ENCODE data around the gene AOPEP.
"Not testable (repeated sequence)": the region's sequence is repeated elsewhere in the genome, so short reads cannot be mapped to it uniquely, and the experiment has no call there.

AOPEP gene

DNA sequence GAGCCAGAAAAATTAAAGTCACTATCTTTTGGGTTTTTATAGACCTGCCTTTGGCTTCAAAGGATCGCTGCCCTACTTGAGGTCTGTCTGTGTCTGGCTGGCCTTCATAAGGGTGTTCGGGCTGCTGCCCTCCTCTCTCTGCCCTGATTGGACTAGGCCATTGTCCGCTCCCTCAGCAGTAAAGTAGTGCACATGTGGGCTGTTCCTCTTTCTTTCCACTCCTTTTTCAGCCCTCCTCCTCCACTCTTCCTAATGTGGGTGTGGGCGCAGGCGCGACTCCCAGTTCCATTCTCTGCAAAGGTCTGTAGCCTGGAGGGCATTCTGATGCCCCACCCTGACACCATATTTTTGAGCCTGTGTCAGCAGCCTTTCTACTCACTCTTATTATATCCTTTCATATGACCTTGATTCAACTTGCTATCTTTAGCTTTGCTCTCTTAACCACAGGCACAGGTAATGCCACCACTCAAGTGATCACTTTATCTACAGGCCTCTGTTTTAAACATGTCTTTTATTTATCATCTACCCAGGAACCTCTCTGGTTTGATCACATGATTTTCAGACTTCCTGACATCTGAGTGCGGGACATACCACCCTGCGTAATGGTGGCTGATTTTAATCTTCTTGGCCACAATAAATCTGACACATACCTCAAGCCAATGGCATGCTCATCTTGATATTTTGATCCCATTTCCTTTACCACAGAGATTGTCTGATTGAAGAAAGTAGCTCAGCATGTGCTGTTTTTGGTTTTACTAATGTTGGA lies 144.5 kb downstream of the AOPEP start:
- DNase-seq (ENCODE audit: low read depth) = peak; percentile 20

- no peak for DNase-seq (ENCODE audit: low read depth)
These were observed 145.8 kb downstream of the AOPEP start for GRCh38 chr9:94872083-94872833.

DNA sequence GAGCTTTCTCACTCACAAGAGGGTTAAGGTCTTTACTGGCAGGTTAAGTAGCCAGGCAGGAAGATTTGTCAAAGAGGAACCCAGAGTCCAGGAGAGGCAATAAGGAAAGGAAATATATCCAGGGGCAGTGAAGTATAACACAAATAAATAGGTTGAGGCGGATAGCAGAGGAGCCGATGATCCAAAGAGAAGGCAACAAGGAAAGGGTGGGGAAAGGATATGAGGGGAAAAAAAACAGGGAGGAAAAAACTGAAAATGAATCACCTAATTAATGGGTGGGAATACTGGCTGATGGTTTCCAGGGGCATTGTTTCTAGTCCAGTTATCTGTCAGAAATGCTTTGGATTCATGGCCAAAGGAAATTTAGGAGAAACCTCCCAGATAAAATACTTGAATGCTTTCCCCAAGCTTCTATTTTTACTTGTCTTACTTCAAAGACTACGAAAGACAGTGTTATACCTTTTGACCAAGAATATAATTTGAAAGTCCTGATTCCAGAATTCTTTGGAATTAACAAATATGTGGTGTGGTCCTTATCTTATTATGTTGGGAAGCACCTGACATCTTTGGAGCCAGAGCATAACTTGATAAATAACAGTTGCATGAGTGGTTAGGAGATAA lies 146.5 kb downstream of the AOPEP start:
- no peak for DNase-seq (ENCODE audit: low read depth)

DNA sequence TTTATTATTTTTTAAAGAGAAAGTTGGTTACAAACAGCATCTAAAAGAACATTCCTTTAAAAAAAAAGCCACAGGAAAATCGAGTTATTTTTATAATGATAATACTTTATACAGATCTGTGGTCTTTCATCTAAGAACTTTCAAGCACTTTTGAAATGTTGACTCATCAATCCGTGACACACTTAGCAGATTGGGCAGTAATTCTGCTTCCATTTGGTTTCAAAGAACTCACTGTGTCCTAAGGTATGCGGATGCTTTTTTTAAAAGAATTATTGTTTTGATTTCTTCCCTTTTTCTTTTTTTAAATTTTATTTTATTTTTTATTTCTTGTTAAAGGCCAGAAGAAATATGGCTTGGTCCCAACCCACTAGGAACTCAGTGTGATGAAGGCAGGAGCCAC lies 147.8 kb downstream of the AOPEP start:
- DNase-seq (ENCODE audit: low read depth) = no peak

GRCh38 chr9:94875300-94876020 lies 149.0 kb downstream of the AOPEP start:
- no peak for DNase-seq (ENCODE audit: low read depth)

GRCh38 chr9:94878804-94879203 lies 152.3 kb downstream of the AOPEP start:
- DNase-seq (ENCODE audit: low read depth) = not testable (repeated sequence)

GRCh38 chr9:94879230-94879629 lies 152.7 kb downstream of the AOPEP start:
- DNase-seq (ENCODE audit: low read depth) = no peak

DNA sequence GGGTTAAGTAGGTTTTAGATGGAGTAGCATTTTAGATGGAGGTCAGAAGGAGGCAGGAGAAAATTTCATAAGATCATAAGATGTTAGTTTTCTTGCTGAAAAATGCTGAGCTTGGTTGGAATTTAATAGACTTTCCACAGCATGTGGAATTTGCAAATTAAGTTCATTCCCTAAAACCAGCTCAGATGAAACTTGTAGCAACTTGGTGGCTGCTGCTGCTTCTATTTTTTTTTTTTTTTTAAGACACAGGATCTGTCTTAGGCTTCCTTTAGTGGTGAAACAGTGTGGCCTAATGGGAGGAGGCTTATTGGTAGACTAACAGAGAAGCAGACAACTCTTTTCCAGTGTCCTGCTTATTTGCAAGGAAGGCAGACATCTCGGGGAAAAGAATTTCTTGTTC lies 154.5 kb downstream of the AOPEP start:
- DNase-seq (ENCODE audit: low read depth) = no peak

- no peak for DNase-seq (ENCODE audit: low read depth)
These were observed 155.0 kb downstream of the AOPEP start for GRCh38 chr9:94881454-94881853.

GRCh38 chr9:94881940-94882339 lies 155.4 kb downstream of the AOPEP start:
- DNase-seq (ENCODE audit: low read depth) = no peak

DNA sequence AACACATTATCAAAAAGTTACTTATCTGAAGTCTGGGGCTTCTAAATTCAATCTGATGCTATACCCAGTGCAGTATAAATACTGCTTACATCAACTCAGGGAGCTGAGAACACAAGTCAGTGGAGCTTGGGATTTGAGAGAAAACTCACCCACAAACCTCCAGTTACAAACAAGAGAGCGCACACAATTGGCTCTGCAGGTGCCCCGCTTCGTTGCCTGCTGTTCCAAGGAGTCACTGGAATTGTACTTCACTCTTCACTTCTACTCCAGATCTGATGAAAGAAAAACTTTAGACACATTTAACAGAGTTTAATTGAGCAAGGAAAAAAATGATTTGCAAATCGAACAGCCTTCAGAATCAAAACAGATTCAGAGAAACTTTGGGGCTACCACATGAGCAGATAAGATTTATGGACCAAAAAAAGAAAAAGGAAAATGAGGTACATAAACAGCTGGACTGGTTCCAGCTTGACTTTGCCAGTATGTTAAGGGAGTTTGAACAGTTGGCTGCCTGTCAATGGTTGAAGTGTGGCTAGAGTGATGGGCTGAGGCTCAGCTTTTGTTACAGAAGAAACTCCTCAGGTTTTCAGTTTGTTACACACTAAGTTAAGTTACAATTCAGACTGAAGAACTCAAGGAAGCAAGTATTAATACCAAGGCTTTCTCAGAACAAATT lies 156.6 kb downstream of the AOPEP start:
- no peak for DNase-seq (ENCODE audit: low read depth)

DNA sequence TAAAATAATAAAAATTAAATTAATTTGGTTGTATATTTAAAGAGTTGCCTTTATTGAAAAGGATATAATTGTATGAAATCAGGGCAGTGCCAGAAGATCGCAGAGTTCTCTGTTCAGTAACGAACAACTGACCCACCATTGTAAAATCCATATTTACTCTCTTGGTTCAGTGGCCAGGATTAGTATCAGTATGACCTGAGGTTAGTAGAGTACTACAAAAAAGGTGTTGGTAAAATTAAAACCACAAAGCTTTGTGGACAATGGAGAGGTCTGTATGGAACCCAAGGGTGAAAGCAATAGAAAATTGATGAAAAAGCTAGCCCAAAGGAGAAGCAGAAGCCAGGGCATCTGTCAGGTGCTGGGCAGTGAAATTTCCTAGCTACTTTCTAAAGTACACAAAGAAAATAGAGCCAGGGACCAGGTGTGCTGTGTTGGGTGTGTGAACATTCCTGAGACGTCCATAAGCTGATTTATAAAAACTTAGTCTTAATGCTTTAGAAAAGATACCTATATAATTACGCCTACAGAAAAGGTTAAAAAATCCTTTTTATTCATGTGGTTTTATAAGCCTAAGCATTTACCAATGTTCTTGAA lies 159.5 kb downstream of the AOPEP start:
- no peak for DNase-seq (ENCODE audit: low read depth)

- DNase-seq (ENCODE audit: low read depth) = no peak
These were observed 161.2 kb downstream of the AOPEP start for GRCh38 chr9:94887721-94888120.

- no peak for DNase-seq (ENCODE audit: low read depth)
These were observed 162.3 kb downstream of the AOPEP start for GRCh38 chr9:94888775-94889174.

DNA sequence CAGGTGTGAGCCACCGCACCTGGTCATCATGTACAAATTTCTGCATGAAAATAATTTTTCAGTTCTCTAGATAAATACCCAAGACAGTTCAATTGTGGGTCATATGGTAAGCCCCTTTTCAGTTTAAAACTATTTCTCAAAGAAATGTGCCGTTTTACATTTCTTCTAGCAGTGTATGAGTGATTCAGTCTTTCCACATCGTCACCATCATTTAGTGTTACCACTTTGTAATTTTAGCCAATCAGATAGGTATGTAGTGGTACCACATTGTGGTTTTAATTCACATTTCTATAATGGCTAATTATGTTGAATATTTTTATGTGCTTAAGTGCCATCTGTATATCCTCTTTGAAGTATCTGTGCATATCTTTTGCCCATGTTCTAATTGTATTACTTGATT lies 163.1 kb downstream of the AOPEP start:
- no peak for DNase-seq (ENCODE audit: low read depth)

- no peak for DNase-seq (ENCODE audit: low read depth)
These were observed 164.7 kb downstream of the AOPEP start for GRCh38 chr9:94891183-94891582.

DNA sequence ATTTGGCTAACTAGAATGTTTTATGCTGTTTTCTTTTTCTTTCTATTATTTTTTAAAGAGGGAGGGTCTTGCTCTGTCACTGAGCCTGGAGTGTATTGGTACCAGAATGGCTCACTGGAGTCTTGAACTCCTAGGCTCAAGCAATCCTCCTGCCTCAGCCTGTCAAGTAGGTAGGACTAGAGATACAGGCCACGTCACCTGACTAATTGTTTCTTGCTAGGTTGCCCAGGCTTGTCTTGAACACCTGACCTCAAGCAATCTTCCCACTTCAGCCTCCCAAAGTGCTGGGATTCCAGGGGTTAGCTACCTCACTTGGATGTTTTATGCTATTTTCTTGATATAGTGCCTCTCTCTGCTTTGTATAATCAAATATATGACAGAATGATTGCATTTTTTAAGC lies 166.2 kb downstream of the AOPEP start:
- no peak for DNase-seq (ENCODE audit: low read depth)

- no peak for DNase-seq (ENCODE audit: low read depth)
These were observed 167.7 kb downstream of the AOPEP start for GRCh38 chr9:94894094-94894699.

DNA sequence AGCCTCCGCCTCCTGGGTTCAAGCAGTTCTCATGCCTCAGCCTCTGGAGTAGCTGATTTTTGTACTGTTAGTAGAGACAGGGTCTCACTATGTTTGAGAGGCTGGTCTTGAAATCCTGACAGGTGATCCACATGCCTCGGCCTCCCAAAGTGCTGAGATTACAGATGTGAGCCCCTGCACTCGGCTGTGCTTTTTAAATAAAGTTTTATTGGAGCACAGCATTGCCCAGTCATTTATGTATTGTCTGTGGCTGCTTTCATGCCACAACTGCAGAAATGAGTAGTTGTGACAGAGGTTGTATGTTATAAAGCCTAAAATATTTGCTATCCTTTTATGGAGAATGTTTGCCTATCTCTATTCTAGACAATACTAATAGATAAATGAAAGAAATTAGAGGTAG lies 169.2 kb downstream of the AOPEP start:
- DNase-seq (ENCODE audit: low read depth) = no peak

DNA sequence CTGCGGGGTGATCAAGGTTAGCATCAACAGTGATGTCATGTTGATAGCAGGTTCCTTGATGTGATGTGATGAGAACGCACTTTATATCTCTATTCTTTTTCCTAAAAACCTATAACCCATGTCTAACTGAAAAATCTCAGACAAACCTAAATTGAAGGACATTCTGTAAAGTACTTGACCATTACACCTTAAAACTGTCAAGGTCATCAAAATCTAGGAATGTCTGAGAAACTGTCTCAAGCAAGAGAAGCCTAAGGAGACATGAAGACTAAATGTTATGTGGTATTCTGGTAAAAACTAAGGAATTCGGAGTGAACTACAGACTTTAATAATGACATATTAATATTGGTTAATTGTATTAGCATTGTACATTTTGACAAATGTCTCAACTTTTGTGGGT lies 170.0 kb downstream of the AOPEP start:
- no peak for DNase-seq (ENCODE audit: low read depth)
